IPS-18c (cell line): ENCODE measurements around the gene RPLP2.

Source experiments
- H3K4me3 ChIP-seq: 2 replicates; pipeline ENCODE4 v1.7.0; 2013; ENCODE audit warnings: low read depth, mild to moderate bottlenecking, low read length, moderate library complexity; ENCODE audit not compliant: insufficient read depth
- H3K9me3 ChIP-seq: one replicate; pipeline ENCODE4 v1.6.1; 2013; ENCODE audit warnings: mild to moderate bottlenecking, low read length, moderate library complexity; ENCODE audit not compliant: control insufficient read depth, insufficient read depth

The RPLP2 gene

GRCh38 chr11:797296-798092 lies 12.3 kb upstream of the RPLP2 start:
- peak overlapping the region; percentile 86 for H3K4me3 ChIP-seq
- H3K9me3 ChIP-seq: no peaks in the 10 kb centered on the region

- H3K4me3 ChIP-seq: peak within 1 kb of the TSS; percentile 86
- H3K9me3 ChIP-seq: no peaks in the 10 kb centered on the region
Measured at GRCh38 chr11:798093-798713, 11.6 kb upstream of the RPLP2 start, which contains the start of gene SLC25A22. SLC25A22 (minus strand) TSS chr11:798281; CDS start chr11:795006, 3,275 bp downstream.

- no peaks in the 10 kb centered on the region for H3K9me3 ChIP-seq
Measured at GRCh38 chr11:799641-800316, 10.0 kb upstream of the RPLP2 start.

GRCh38 chr11:800473-800872 lies 9.3 kb upstream of the RPLP2 start:
- no peaks in the 10 kb centered on the region for H3K9me3 ChIP-seq

More at GRCh38 chr11:799641-800316, 10.0 kb upstream of the RPLP2 start:
- H3K4me3 ChIP-seq: no peak overlapping the region

GRCh38 chr11:801097-801780 lies 8.5 kb upstream of the RPLP2 start:
- no peak overlapping the region for H3K4me3 ChIP-seq
- no peaks in the 10 kb centered on the region for H3K9me3 ChIP-seq

More at GRCh38 chr11:800473-800872, 9.3 kb upstream of the RPLP2 start:
- no peak overlapping the region for H3K4me3 ChIP-seq

- Histone ChIP-seq H3K9me3 (no peaks in the 10 kb centered on the region), H3K4me3 (no peak overlapping the region)
Measured at GRCh38 chr11:802018-802617, 7.6 kb upstream of the RPLP2 start.

- Histone ChIP-seq H3K9me3 (no peaks in the 10 kb centered on the region), H3K4me3 (no peak overlapping the region)
Measured at GRCh38 chr11:802693-803466, 6.9 kb upstream of the RPLP2 start.

GRCh38 chr11:803467-803742 lies 6.4 kb upstream of the RPLP2 start:
- Histone ChIP-seq H3K9me3 (no peaks in the 10 kb centered on the region), H3K4me3 (0 out of 2 replicates have a peak overlapping the region, but pooled peaks have one; percentile 58)

GRCh38 chr11:803770-804598 lies 5.8 kb upstream of the RPLP2 start:
- H3K9me3 ChIP-seq: no peaks in the 10 kb centered on the region
- peak overlapping the region; percentile 58 for H3K4me3 ChIP-seq

- peak overlapping the region; percentile 58 for H3K4me3 ChIP-seq
Measured at GRCh38 chr11:804599-804964, 5.2 kb upstream of the RPLP2 start.

GRCh38 chr11:808427-809286 lies 1.1 kb upstream of the RPLP2 start:
- peak overlapping the region; percentile 99 for H3K4me3 ChIP-seq
- H3K9me3 ChIP-seq: no peaks in the 10 kb centered on the region

More at GRCh38 chr11:804599-804964, 5.2 kb upstream of the RPLP2 start:
- H3K9me3 ChIP-seq: no peaks in the 10 kb centered on the region

- Histone ChIP-seq H3K9me3 (no peaks in the 10 kb centered on the region), H3K4me3 (peak overlapping the region; percentile 99)
Measured at GRCh38 chr11:810040-810567, 337 bp downstream of the RPLP2 start.

- Histone ChIP-seq H3K4me3 (peak overlapping the region; percentile 99), H3K9me3 (no peaks in the 10 kb centered on the region)
Measured at GRCh38 chr11:811446-812245, 1.9 kb downstream of the RPLP2 start.

GRCh38 chr11:812390-812789 lies 2.6 kb downstream of the RPLP2 start:
- H3K4me3 ChIP-seq: no peak overlapping the region
- H3K9me3 ChIP-seq: no peaks in the 10 kb centered on the region
